Measurements from ENCODE around the gene CACNA2D2.

- TF ChIP-seq ARID4A (CRISPR knock-in tag; IDR thresholded peaks at IDR 0.05; ENCODE audit: borderline replicate concordance) = peak; percentile 99
- no peak; the same call in 1 of the 2 replicates for TF ChIP-seq RAD21 (CRISPR knock-in tag; IDR thresholded peaks at IDR 0.05)
- TF ChIP-seq HDAC2 (CRISPR knock-in tag; IDR thresholded peaks at IDR 0.05) = peak; percentile 61; the same call in 1 of the 2 replicates
- no peak for TF ChIP-seq EZH2 (conservative IDR thresholded peaks at IDR 0.05; ENCODE audit: low read depth, low read length)
- TF ChIP-seq JUND (CRISPR knock-in tag; IDR thresholded peaks at IDR 0.05) = peak; percentile 43; the same call in 1 of the 2 replicates
- peak; percentile 93 for TF ChIP-seq MAX (IDR thresholded peaks at IDR 0.05)
- TF ChIP-seq TAF1 (CRISPR knock-in tag; IDR thresholded peaks at IDR 0.05) = peak; percentile 89
- no peak for TF ChIP-seq ZNF550 (CRISPR knock-in tag; IDR thresholded peaks at IDR 0.05; ENCODE audit: borderline replicate concordance)
- no peak for TF ChIP-seq MLXIP (CRISPR knock-in tag; IDR thresholded peaks at IDR 0.05; ENCODE audit: borderline replicate concordance)
- peak; percentile 2; the same call in 1 of the 2 replicates for TF ChIP-seq CTCF (CRISPR knock-in tag; IDR thresholded peaks at IDR 0.05)
- TF ChIP-seq ZNF670 (CRISPR knock-in tag; IDR thresholded peaks at IDR 0.05; ENCODE audit: borderline replicate concordance) = no peak
- no peak for TF ChIP-seq IKZF1 (IDR thresholded peaks at IDR 0.05)
- no peak; the same call in 1 of the 2 replicates for TF ChIP-seq MED13 (CRISPR knock-in tag; IDR thresholded peaks at IDR 0.05)
- no peak for TF ChIP-seq SMC3 (IDR thresholded peaks at IDR 0.05; ENCODE audit: low read length)
Measured at GRCh38 chr3:50337175-50337861, 166.1 kb downstream of the CACNA2D2 start.

Data from HepG2 (cell line).